GM12872 (cell line): Measurements from ENCODE around the gene PLA2G2E.

ENCODE experiments used
- CTCF ChIP-seq: IDR thresholded peaks from 3 replicates; pipeline ENCODE4 v1.5.1; 2011; ENCODE audit warnings: low read depth, mild to moderate bottlenecking, low read length, moderate library complexity; ENCODE audit not compliant: insufficient read depth

PLA2G2E gene

GRCh38 chr1:19923137-19923952, at the start of gene PLA2G2E:
Gene PLA2G2E (minus strand): TSS chr1:19923617. CDS start chr1:19923559, 58 bp downstream.
- no peak for TF ChIP-seq CTCF

GRCh38 chr1:19971664-19972063, 48.2 kb upstream of the PLA2G2E start:
- TF ChIP-seq CTCF: no peak

- TF ChIP-seq CTCF: no peak
Measured at GRCh38 chr1:19969898-19970660, 46.7 kb upstream of the PLA2G2E start.

- TF ChIP-seq CTCF: no peak
Measured at GRCh38 chr1:19967808-19968207, 44.4 kb upstream of the PLA2G2E start.

- no peak for TF ChIP-seq CTCF
Measured at GRCh38 chr1:19964542-19964941, 41.1 kb upstream of the PLA2G2E start.

GRCh38 chr1:19963636-19964035, 40.2 kb upstream of the PLA2G2E start:
- TF ChIP-seq CTCF: no peak

GRCh38 chr1:19960591-19960990, 37.2 kb upstream of the PLA2G2E start:
- no peak for TF ChIP-seq CTCF
